GM18519 (cell line): ENCODE results near the gene MEGF6.

Experiments used
- ATAC-seq: cut with Tn5 transposase; IDR thresholded peaks from one replicate; pipeline ENCODE4 v1.9.1; 2021; ENCODE audit warnings: mild to moderate bottlenecking, moderate library complexity; ENCODE audit not compliant: unreplicated experiment, low FRiP score

MEGF6 gene

GRCh38 chr1:3527774-3528173 lies 83.5 kb downstream of the MEGF6 start:
- no peak for ATAC-seq

DNA sequence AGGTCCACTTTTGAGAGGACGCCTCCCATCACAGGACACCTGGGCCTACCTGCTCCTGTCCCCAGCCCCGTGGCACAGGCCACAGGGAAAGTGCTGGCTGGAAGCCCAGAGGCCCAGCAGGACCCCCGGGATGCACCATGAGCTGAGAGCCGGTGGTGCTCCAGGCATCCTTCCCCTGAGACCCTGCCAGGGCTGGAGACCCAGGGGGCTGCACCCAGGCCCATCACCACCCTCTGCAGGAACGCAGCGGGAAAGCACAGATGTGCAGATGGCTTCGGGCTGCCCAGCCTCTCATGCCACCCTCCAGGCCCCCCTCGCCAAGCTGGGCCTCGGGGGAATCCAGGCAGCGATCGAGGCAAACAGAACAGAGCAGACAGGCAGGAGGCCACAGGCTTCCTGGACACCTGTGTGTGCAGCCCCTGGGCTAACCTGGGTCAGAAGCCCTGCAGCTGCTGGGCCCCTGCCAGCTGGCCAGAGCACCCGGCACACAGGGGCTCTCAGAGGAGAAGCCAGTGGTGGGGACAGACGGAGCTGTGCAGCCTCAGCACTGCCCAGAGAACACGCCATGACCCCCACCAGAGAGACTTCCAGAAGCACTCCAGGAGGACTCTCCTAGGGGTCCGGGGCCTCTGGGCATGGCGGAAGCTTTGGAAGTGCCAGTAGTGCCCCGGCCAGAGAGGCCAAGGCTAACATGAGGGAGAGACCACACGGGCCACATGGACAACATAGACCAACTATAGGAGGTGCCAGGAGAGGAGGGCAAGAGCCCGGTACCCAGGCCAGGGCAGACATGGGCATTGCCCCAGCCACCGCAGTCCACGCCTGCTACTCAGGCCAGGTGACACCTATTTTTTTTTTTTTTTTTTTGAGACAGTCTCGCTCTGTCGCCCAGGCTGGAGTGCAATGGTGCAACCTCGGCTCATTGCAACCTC lies 85.5 kb downstream of the MEGF6 start:
- ATAC-seq, result no peak

DNA sequence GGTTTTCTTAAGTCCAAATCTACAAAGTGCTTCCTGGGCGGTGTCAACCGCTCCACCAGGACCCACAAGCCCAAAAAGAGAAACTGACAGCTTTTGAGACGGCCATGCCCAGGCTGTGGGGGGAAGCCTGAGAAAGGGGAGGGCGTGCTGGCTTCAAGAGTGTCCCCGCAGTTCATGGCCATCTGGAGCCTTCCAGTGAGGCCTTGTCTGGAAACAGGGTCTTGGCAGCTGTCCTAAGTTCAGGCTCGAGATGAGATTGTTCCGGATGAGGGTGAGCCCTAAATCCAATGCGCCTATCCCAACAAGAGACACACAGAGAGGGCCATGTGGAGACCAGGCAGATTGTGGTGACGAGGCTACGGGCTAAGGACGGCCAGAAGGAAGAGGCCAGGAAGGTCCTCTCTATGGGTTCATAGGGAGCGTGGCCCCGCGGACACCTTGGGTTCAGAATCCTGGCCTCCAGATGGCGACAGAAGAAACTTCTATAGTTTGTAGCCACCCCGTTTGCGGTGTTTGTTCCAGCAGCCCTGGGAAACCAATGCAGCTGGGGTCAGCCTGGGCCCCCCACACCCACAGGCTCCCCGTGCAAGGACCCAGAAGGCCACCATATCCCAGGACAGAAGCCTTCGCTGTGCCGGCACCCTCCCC lies 86.6 kb downstream of the MEGF6 start:
- ATAC-seq, result no peak

DNA sequence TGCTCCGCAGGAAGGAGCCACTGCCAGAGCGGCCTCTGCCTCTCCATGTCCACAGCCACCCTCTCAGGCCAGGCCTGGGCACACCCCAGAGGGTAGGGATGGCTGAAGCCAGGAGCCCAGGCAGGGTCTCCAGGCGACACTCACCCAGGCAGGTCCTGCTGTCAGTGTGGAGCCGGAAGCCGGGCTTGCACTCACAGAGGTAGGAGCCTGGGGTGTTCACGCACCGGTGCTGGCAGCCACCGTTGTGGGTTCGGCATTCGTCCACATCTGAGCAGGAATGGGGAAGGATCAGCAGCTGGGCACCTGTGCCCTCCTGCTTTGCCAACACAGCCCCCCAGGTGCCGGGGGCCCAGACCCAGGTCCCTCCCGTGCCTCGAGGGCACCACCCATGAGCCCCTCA lies 87.3 kb downstream of the MEGF6 start:
- ATAC-seq, result no peak

DNA sequence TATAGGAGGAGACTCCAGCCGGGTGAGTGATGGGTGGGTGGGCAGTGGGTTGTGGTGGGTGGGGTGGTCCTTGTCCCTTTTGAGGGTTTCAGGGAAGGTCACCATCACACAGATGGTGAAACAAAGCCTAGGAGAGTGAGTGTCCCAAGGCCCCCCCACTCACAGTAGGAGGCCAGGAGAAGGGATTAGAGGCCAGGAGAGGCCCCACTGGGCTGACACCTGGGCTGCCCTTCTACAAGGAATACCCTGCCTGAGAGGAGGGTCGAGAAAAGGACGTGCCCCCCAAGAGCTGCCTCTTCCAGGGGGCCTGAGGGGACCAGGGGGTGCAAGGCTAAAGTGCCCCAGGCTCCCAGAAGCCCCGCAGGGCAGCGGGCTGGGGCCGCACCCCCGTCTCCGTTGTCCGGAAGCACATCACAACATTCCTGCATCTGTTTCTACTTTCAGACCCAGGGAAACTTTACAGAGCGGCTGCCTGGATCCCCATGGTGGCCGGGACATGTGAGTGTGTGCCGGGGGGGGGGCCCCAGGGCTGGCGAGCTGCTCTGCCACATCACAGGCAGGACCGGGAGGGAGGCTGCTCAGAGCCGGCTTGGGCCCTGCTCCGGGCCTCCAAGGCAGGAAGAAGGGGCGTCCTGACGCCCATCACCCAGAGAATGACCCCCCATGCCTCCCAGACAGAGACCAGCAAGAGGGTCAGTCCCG lies 88.6 kb downstream of the MEGF6 start:
- ATAC-seq, result no peak

DNA sequence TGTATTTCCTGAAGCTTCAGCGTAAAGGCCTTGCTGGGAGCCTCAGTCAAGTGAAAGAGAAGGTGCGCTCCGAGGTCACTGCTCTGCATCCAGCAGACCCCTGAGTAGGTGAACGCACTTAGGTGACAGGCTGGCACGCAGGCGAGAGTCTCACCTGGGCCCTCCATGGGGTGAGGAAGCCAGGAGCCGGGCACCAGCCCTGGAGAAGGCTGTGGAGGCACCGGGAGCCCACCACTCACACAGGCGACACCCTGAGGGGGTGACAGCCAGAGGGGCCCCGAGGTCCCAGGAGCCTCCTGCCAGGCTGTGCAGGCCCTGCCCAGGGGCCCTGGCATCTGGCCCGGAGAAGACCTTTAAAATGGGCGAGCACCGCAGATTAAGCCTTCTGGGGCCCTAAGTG lies 89.2 kb downstream of the MEGF6 start:
- ATAC-seq, result no peak

- no peak for ATAC-seq
These were observed 89.9 kb downstream of the MEGF6 start for GRCh38 chr1:3521426-3521825.

DNA sequence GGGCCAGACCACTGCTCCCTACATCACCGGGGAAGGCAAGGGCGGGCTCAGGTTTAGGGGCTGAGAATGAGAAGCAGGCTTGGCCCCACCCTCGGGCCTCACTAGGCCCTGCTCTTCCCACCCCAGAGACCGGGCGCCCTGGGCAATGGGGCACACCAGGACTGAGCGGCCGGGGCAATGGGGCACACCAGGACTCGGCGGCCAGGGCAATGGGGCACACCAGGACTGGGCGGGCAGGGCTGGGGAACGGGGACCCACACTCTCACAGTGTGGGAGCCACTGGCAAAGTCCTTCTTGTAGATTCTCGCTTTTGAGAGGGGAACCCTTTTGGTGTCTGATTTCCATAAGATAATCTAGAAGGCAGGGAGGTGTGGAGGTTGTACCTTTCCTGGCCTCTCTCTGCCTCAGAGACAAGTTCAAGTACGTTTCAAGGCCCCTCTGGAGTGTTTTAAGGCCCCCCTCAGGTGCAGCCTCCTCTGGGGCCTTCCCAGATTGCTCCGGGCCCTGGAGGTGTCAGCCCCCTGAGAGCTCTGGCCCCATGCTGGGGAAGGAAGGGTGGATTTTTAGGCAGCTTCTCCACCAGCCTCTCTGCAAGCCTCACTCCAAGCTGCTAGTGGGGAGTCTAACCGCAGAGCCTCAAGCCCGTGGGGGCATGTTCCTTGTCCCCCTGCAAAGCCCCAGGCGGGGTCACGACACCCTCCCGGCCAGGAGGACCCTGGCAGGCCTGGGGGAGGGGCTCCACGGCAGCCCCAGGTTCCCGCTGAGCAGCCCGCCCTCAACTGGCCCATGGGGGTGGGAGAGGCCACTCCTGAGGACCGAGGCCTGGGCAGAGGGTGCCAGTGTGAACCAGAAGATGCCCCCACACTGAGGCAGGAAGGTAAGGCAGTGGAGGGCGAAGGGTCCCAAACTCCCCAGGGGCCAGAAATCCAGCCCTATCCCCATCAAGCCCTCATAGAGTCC lies 90.6 kb downstream of the MEGF6 start:
- no peak for ATAC-seq

- ATAC-seq, result no peak
These were observed 91.9 kb downstream of the MEGF6 start for GRCh38 chr1:3519301-3519885.

GRCh38 chr1:3518756-3519155 lies 92.6 kb downstream of the MEGF6 start:
- no peak for ATAC-seq

DNA sequence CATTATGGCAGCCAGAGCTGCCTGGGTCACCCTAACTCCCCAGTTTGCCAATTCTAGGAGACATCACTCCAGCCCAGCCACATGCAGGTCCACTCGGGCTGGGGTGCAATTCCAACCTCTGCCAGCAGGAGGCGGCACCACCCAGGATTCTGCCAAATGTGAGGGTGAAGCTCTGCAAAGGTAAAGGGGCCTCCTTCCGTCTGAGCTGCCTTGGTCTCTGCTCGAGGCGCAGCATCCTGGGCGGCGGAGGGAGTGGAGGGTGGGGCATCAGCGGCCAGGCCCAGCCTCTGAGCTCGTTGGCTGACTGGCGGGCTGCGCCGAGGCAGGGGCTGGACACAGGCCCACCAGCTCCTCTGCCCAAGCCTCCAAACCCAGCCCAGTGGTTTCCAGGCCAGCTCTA lies 93.1 kb downstream of the MEGF6 start:
- ATAC-seq, result no peak

- ATAC-seq, result no peak
These were observed 94.2 kb downstream of the MEGF6 start for GRCh38 chr1:3516911-3517675.

- no peak for ATAC-seq
These were observed 94.8 kb downstream of the MEGF6 start for GRCh38 chr1:3516481-3516869.

DNA sequence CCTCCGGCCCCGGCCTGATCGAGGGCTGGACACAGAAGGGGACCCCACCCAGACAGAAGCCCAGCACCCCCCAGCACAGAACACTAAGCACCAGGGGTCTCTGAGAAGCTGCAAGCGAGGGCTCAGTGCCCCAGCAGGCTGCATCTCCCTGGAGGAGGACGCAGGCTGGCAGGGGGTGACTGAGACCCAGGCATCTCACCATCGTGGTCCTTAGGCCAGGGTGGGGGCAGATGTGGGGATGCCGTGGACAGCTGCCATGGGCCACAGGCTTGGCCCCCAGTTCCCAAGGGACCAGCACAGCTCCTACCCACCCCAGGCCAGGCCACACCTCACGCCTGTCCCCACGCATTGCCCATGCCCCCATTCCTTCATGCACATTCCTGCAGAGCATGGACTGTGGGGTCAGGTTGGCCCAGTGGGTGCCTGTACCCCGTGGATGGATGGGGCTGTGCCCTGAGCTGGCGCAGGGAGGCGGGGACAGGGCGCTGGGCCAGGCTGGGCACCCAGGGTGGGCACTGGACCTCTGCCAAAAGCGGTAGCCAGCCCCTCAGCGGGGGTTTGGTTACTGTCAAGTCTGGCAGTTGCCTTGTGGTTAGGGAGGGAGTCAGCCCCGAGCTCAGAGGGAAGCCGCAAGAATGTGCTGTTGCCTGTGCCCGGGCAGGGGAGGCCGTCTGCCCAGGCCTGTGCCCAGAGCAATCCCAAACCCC lies 95.4 kb downstream of the MEGF6 start:
- ATAC-seq, result no peak

DNA sequence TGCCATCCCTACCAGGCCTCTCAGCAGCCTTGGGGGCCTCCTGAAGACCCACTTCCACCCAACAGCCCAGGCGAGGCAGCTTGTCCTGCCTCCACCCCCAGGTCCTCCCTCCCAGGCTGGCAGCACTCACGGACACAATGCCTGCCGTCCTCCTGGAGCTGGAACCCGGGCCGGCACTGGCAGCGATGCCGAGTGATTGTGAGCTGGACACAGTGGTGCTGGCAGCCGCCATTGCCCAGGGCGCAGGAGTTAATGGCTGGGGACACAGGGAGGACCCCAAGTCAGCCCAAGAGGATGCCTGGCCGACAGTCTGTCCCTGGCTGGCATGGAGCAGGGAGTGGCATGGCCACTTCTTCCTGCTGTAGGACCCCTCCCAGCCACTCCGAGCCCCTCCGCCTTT lies 96.0 kb downstream of the MEGF6 start:
- ATAC-seq, result no peak

DNA sequence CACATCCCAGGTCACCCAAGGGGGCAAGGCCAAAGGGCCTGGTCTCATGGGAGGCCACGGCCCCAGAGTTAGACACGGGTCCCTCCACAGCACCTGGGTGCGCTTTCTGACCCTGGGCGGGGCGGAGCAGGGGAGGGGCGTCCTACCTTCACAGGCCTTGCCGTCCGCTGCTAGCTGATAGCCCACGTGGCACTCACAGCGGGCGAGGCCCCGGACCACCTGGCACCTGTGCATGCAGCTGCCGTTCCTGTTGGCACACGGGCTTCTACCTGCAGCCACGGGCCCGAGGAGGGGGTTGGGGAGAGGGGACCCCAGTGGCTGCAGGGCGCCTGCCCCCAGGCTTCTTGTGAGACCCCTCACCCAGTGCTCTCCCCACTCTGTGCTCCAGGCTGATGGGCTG lies 96.9 kb downstream of the MEGF6 start:
- ATAC-seq, result no peak

DNA sequence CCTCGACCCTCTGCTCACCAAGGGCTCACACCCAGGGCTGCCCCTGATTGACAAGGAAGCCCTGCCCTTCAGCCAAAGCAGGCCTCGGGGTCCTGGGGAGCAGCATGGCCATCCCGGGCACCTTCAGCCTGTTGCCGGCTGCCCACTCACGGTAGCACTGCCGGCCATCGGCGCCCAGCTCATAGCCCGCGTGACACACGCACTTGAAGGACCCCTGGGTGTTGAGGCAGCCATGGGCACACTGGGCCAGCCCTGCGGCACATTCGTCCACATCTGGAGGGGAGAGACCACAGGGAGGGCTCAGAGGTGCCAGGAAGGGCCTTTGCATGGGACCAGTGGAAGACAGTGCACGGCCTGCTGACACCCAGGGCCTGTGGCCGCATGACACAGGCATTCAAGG lies 99.5 kb downstream of the MEGF6 start:
- ATAC-seq, result no peak

GRCh38 chr1:3511306-3511705 lies 100.0 kb downstream of the MEGF6 start:
- no peak for ATAC-seq

DNA sequence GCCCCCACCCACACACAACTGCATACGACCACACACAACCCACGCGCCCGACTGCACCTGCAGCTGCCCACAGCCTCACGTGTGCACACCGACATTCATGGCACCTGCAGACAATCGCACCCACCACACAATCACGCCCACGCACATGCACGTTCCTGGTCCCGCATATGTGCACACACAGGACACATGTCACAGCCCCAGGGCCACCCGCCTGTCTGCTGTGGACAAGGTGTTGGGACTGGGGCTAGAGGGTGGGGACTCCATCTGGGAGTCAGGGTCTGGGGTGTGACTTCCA lies 100.4 kb downstream of the MEGF6 start:
- ATAC-seq, result no peak
